ENCODE results near the gene DCLK2.

Gene DCLK2

DNA sequence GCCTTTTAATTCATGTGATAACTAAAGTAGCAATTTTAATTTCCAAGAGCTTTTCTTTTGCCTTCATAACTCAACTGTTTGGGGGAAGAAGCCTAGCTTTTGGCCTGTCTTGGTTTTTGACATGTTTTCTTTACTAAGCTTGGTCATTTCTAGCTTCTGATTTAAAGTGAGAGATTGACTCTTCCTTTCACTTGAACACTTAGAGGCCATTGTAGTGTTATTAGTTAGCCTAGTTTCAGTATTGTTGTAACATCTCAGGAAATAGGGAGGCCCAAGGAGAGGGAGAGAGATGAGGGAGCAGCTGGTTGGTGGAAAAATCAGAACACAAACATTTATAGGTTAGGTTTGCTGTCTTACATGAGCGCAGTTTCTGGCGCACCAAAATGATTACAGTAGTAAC is 44.8 kb downstream of the DCLK2 start:
- DNase-seq: no peak

DNA sequence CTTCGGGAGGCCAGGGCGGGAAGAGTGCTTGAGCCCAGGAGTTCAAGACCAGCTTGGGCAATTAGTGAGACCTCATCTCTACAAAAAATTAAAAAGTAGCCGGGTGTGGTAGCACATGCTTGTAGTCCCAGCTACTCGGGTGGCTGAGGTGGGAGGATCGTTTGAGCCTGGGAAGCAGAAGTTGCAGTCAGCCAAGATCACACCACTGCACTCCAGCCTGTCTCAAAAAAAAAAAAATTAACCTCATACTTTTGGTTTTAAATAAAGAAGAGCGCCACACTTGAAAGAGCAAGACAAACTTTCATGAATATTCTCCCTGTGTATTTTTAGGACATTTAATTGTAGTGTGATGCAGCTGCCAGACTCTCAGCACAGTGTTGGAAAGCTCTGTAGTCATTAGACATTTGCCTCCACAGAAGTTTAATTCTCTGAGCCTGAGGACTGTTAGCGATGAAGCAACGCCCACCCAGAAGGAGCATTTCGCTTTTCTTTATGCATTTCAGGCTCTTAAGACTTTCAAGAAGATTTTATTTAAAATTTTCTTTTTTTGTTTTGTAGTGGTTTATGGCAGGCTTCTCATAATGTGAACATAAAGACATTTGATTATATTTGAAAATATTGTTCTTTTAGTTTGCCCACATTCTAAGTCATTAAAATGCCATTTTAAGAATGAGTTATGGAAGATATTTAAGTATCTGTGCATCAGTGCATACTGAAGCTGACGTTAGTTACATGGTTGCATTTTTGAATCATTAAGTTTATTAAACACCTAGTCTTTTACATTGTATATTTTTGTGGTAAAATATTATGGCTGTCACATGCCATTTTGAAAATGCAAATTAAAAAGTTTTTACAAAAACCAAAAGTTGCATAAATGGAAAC is 45.8 kb downstream of the DCLK2 start:
- DNase-seq: no peak

DNA sequence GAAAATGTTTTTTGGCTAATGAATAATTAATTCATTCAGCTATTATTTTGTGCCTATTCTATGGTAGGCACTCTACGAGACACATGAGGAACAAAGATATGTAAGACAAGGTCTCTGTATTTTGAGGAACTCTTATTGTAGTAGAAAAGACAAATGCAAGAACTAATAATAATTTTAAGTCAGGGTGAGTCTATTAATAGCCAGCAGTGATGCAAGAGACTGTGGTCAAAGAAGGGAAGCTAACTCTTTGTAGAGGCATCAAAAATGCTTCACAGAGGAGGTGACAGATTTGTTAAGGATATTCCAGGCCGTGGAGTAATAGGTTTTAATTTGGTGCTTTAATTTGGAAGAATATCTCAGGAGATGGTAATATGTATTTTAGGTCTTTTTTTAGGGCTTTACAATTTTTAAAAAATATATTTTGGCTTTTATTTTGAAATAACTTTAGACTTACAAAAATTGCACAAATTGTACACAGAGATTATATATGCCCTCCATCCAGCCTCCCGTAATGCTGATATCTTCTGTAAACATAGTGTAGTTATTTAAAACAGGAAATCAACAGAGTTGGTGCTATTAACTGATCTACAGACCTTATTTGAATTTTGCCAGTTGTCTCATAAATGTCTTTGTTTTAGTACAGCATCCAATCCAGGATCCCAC is 48.1 kb downstream of the DCLK2 start:
- DNase-seq: no peak

DNA sequence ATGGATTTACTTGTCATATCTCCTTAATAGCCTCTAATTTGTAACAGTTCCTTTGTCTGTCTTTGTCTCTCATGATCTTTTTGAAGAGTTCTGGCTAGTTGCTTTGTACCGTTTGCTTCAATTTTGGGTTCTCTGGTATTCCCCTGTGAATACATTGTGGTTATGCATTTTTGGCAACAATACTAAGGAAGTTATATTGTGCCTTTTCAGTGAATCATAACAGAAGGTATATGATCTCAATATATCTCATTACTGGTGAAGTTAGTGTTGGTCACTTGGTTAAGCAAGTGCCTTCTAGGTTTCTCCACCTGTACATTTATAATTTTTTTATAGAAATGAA is 48.6 kb downstream of the DCLK2 start:
- no peak for DNase-seq

- DNase-seq: no peak
Measured at GRCh38 chr4:150127757-150128156, 49.5 kb downstream of the DCLK2 start.

- no peak for DNase-seq
Measured at GRCh38 chr4:150130933-150131332, 52.7 kb downstream of the DCLK2 start.

- DNase-seq: no peak
Measured at GRCh38 chr4:150131581-150132228, 53.5 kb downstream of the DCLK2 start.

- DNase-seq: no peak
Measured at GRCh38 chr4:150133605-150134004, 55.4 kb downstream of the DCLK2 start.

GRCh38 chr4:150135134-150135772 is 57.0 kb downstream of the DCLK2 start:
- no peak for DNase-seq

DNA sequence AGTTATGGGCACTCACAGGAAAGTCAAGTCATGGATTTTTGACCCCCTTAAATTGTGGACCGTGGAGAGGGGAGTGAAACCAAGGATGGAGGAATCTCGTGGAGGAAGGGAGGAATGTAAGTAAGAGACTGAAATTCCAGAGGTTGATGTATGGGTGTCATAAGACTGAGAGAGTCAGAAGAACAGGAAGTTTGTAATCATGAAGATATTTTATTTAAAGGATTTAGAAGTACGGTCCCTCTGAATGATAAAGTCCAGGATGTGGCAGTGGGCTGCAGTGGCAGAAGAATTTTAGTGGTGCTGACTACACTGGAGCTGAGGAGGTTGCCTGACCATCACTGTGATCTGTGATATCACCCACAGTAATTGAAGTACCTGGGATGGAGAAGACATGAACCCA is 57.8 kb downstream of the DCLK2 start:
- no peak for DNase-seq

- DNase-seq: no peak
Measured at GRCh38 chr4:150136481-150136880, 58.2 kb downstream of the DCLK2 start.

- no peak for DNase-seq
Measured at GRCh38 chr4:150139297-150139865, 61.1 kb downstream of the DCLK2 start.

- DNase-seq: no peak
Measured at GRCh38 chr4:150140774-150141400, 62.6 kb downstream of the DCLK2 start.

GRCh38 chr4:150141756-150142155 is 63.5 kb downstream of the DCLK2 start:
- no peak for DNase-seq

DNA sequence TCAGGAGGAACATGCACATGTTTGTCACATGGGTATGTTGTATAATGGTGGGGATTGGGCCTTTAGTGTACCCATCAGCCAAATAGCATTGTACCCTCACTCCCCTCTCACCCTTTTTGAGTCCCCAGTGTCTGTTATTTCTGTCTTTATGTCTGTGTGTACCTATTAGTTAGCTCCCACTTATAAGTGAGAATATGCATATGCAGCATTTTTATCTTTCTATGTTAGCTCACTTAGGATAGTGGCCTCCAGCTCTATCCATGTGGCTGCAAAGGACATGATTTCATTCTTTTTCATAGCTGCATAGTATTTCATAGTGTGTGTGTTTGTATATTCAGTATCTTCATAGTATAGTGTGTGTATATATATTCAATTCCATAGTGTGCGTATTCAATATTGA is 64.6 kb downstream of the DCLK2 start:
- no peak for DNase-seq

DNA sequence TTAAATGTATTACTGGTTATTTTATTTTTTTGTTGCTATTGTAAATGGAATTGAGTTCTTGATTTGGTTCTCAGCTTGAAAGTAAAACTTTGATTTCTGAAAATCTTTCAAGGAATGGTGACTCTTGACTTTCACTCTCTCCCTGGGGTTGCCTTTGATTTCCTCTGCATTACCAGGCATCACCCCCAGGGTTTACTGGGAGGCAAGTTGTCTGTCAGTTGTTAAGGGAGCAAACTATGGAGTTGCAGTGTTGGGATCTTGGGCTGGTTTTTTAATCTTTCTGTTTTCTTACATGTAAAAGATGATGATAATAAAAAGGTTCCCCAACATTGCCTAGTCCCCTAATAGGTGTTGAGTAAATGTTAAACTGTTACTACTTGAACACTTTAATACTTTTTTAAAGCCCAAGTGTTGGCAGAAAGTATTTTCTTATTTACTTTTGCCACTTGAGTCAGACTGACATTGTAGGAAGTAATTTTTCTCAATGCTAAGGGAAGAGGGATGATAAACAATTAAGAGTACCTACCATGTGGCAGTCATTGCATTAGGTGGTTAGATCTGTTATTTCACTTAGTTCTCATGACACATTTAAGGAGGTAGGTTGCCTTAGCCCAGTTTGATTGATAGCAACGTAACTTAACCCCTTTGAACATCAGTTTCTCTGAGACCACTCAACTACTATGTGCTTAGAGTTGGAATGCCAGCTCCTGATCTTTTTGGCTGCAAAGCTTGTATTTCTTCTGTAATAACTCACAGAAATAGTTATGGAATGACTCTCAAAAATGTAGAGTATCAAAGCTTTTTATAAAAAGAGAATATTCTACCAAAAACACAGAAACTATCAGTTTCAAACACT is 67.1 kb downstream of the DCLK2 start:
- DNase-seq: no peak

DNA sequence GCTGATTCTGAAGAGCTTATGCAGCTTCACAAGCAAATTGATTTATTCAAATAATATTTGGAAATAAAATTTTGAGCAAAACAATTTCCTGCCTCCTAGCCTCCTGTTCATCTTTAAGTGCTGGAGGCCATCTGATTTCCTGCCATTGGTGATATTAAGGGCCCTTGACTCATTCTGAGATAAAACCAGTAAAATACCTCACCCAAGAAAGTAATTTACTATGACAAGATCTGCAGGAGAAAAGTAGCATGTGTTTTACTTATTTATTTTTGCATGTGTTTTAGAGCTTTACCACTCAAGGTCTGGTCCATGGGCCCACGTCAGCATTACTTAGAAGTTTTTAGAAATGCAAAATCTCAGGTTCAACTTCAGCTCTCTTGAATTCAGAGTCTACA is 67.7 kb downstream of the DCLK2 start:
- DNase-seq: no peak

DNA sequence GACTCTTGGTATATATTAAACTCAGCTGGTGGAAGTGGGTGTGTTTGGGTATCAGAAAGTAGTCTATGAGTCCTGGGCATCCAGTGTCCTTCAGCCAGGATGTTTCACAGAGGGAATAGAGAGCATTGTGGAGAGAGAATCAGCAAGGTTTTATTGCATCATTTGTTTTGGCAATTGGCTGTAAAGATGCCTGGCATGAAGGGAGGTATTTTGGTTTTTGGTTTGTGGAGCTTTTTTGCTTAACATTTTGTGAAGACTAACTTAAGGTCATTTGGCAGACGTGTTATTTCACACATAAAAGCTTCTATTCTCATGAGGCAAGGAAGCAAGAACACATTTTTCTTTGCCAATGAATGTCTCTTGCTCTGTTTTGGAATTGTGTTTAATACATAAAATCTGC is 71.1 kb downstream of the DCLK2 start:
- DNase-seq: no peak

GRCh38 chr4:150150629-150151062 is 72.4 kb downstream of the DCLK2 start:
- DNase-seq: no peak

DNA sequence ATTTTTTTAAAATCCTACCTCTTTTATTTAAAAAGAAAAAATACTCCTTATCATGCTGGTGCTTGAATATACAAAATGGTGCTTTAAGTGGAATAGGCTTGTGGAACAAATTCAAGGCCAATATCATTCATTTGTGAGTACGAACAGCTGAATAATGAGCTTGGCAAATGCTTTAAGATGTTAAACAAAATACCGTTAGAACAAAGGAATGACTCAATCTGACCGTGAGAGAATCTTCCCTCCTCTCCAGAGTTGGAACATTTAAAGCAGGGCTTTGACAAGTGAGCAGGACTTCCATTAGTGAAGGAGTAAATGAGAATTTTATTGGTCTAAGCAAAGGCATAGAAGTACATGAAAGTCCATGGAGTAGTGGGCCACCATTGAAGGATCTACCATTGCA is 74.5 kb downstream of the DCLK2 start:
- DNase-seq: no peak

- DNase-seq: no peak
Measured at GRCh38 chr4:150155391-150155790, 77.1 kb downstream of the DCLK2 start.

- DNase-seq: no peak
Measured at GRCh38 chr4:150156543-150156942, 78.3 kb downstream of the DCLK2 start.
